ENCODE results near the gene PLA2G1B.

PLA2G1B gene

GRCh38 chr12:120366341-120366705 lies 38.7 kb upstream of the PLA2G1B start:
- in situ Hi-C loops (cut with HindIII; ENCODE audit: low sequenced_read_pairs), result no loop called here
- H3K4me3 ChIP-seq (ENCODE audit: low read depth, low read length), result no peak overlapping the region
- no peak for DNase-seq (ENCODE audit: low read depth)
- no peak for TF ChIP-seq CTCF (IDR thresholded peaks at IDR 0.05; ENCODE audit: low read depth, low read length, missing control alignments)

GRCh38 chr12:120365675-120366340 lies 38.2 kb upstream of the PLA2G1B start:
- no peak for DNase-seq (ENCODE audit: low read depth)
- no peak overlapping the region for H3K4me3 ChIP-seq (ENCODE audit: low read depth, low read length)
- in situ Hi-C loops (cut with HindIII; ENCODE audit: low sequenced_read_pairs), result no loop called here
- TF ChIP-seq CTCF (IDR thresholded peaks at IDR 0.05; ENCODE audit: low read depth, low read length, missing control alignments), result no peak

GRCh38 chr12:120364487-120364886 lies 36.9 kb upstream of the PLA2G1B start:
- no peak overlapping the region for H3K4me3 ChIP-seq (ENCODE audit: low read depth, low read length)
- DNase-seq (ENCODE audit: low read depth), result no peak
- no peak for TF ChIP-seq CTCF (IDR thresholded peaks at IDR 0.05; ENCODE audit: low read depth, low read length, missing control alignments)
- in situ Hi-C loops (cut with HindIII; ENCODE audit: low sequenced_read_pairs), result no loop called here

- no peak for DNase-seq (ENCODE audit: low read depth)
- in situ Hi-C loops (cut with HindIII; ENCODE audit: low sequenced_read_pairs), result no loop called here
- no peak for TF ChIP-seq CTCF (IDR thresholded peaks at IDR 0.05; ENCODE audit: low read depth, low read length, missing control alignments)
Measured at GRCh38 chr12:120363274-120363855, 35.8 kb upstream of the PLA2G1B start.

GRCh38 chr12:120362516-120363273 lies 35.1 kb upstream of the PLA2G1B start:
- in situ Hi-C loops (cut with HindIII; ENCODE audit: low sequenced_read_pairs), result no loop called here
- TF ChIP-seq CTCF (IDR thresholded peaks at IDR 0.05; ENCODE audit: low read depth, low read length, missing control alignments), result no peak
- no peak overlapping the region for H3K4me3 ChIP-seq (ENCODE audit: low read depth, low read length)
- DNase-seq (ENCODE audit: low read depth), result no peak

More at GRCh38 chr12:120363274-120363855, 35.8 kb upstream of the PLA2G1B start:
- no peak overlapping the region for H3K4me3 ChIP-seq (ENCODE audit: low read depth, low read length)

- peak; percentile 68 for DNase-seq (ENCODE audit: low read depth)
- in situ Hi-C loops (cut with HindIII; ENCODE audit: low sequenced_read_pairs), result no loop called here
- H3K4me3 ChIP-seq (ENCODE audit: low read depth, low read length), result peak overlapping the region; percentile 28
- TF ChIP-seq CTCF (IDR thresholded peaks at IDR 0.05; ENCODE audit: low read depth, low read length, missing control alignments), result no peak
Measured at GRCh38 chr12:120361506-120362208, 34.1 kb upstream of the PLA2G1B start.

All from astrocyte of the cerebellum (primary cell).